CD14-positive monocyte (primary cell): ENCODE data around the gene NUP85. TPM values are rescaled to one million over a fixed set of nuclear protein-coding genes. Genes with fewer than 3 reads are reported as not detected.
A peak's percentile ranks its signal among the peaks of the same experiment; 100 is the strongest.

Experiments used
- DNase-seq, 3 donors: peaks; one replicate each; pipeline ENCODE4 v3.0.0-alpha.2; 2011 to 2022
- H2AFZ ChIP-seq: 2 replicates; pipeline ENCODE4 v1.6.0; 2012; ENCODE audit warnings: mild to moderate bottlenecking, low read depth, low read length, inconsistent platforms; ENCODE audit not compliant: insufficient read depth, poor library complexity, severe bottlenecking
- H3K27ac ChIP-seq, 2 donors: 1 replicate in 1 of 2; 2 replicates in 1 of 2; pipeline ENCODE4 v1.5.1; 2012 to 2013; ENCODE audit warnings: low read length in 2 of 2, control low read depth in 1 of 2, inconsistent platforms in 1 of 2, low read depth in 1 of 2, mild to moderate bottlenecking in 1 of 2
- H3K27me3 ChIP-seq, 2 donors: one replicate each; pipeline versions ENCODE4 v1.6.0 to v1.6.1; 2011 to 2013; ENCODE audit warnings: low read length in 2 of 2; ENCODE audit not compliant: control insufficient read depth in 2 of 2, insufficient read depth in 2 of 2
- H3K36me3 ChIP-seq, 2 donors: replicated peaks in 1 of 2; 1 replicate in 1 of 2; 2 replicates in 1 of 2; pipeline versions ENCODE4 v1.5.1 to v1.6.1; 2012 to 2013; ENCODE audit warnings: low read length in 2 of 2, control low read depth in 1 of 2, inconsistent platforms in 1 of 2, mild to moderate bottlenecking in 1 of 2; ENCODE audit not compliant: insufficient read depth in 2 of 2, control insufficient read depth in 1 of 2
- H3K4me1 ChIP-seq, 2 donors: 1 replicate in 1 of 2; 2 replicates in 1 of 2; pipeline versions ENCODE4 v1.5.1 to v1.6.1; 2012 to 2013; ENCODE audit warnings: low read length in 2 of 2, control low read depth in 1 of 2, inconsistent platforms in 1 of 2, mild to moderate bottlenecking in 1 of 2, moderate library complexity in 1 of 2; ENCODE audit not compliant: insufficient read depth in 2 of 2, control insufficient read depth in 1 of 2
- H3K4me2 ChIP-seq: replicated peaks from 2 replicates; pipeline ENCODE3; 2012; ENCODE audit warnings: low read length, moderate library complexity, mild to moderate bottlenecking; ENCODE audit not compliant: poor library complexity, severe bottlenecking; ENCODE audit errors: extremely low read depth
- H3K4me3 ChIP-seq, 3 experiments: fragments of 200-600 bp in 1 of 3; sonication (generic) in 1 of 3; replicated peaks in 1 of 3; 1 replicate in 2 of 3; 2 replicates in 1 of 3; pipeline ENCODE4 v1.5.1; 2011 to 2013; ENCODE audit warnings: low read length in 3 of 3, mild to moderate bottlenecking in 3 of 3, control low read depth in 2 of 3, low read depth in 2 of 3, inconsistent platforms in 1 of 3, moderate library complexity in 1 of 3
- H3K79me2 ChIP-seq: 2 replicates; pipeline ENCODE4 v1.6.0; 2012; ENCODE audit warnings: mild to moderate bottlenecking, control low read depth, inconsistent platforms, low read length, moderate library complexity; ENCODE audit not compliant: insufficient read depth
- H3K9ac ChIP-seq: 2 replicates; pipeline ENCODE4 v1.6.0; 2017; ENCODE audit warnings: low read length, mild to moderate bottlenecking; ENCODE audit not compliant: insufficient read depth, poor library complexity, severe bottlenecking
- H3K9me3 ChIP-seq, 2 donors: replicated peaks in 1 of 2; 1 replicate in 1 of 2; 2 replicates in 1 of 2; pipeline versions ENCODE4 v1.5.1 to v1.6.1; 2012 to 2013; ENCODE audit warnings: low read length in 2 of 2, control low read depth in 1 of 2; ENCODE audit not compliant: control insufficient read depth in 1 of 2, insufficient read depth in 1 of 2
- H4K20me1 ChIP-seq: 2 replicates; pipeline ENCODE4 v1.6.0; 2012; ENCODE audit warnings: mild to moderate bottlenecking, low read length, control low read depth, moderate library complexity; ENCODE audit not compliant: insufficient read depth
- H3K27ac Mint-ChIP-seq, 7 donors: one replicate each; pipeline ENCODE4 v1.8.0; 2020; ENCODE audit warnings: mild to moderate bottlenecking in 7 of 7, mixed read lengths in 7 of 7, moderate library complexity in 6 of 7, inconsistent platforms in 2 of 7
- H3K27me3 Mint-ChIP-seq, 3 donors: one replicate each; pipeline ENCODE4 v1.8.0; 2021 to 2022; ENCODE audit warnings: low read depth in 3 of 3, mild to moderate bottlenecking in 3 of 3, mixed read lengths in 3 of 3, moderate library complexity in 3 of 3, inconsistent platforms in 1 of 3
- H3K36me3 Mint-ChIP-seq, 2 donors: one replicate each; pipeline ENCODE4 v1.8.0; 2020; ENCODE audit warnings: mixed read lengths in 2 of 2, inconsistent platforms in 1 of 2, mild to moderate bottlenecking in 1 of 2
- H3K4me1 Mint-ChIP-seq: one replicate; pipeline ENCODE4 v1.8.0; 2020; ENCODE audit warnings: mild to moderate bottlenecking, mixed read lengths
- H3K4me3 Mint-ChIP-seq, 2 donors: one replicate each; pipeline ENCODE4 v1.8.0; 2020; ENCODE audit warnings: mild to moderate bottlenecking in 2 of 2, mixed read lengths in 2 of 2, moderate library complexity in 1 of 2
- H3K9me3 Mint-ChIP-seq, 7 donors: one replicate each; pipeline ENCODE4 v1.8.0; 2020 to 2022; ENCODE audit warnings: mixed read lengths in 7 of 7, mild to moderate bottlenecking in 6 of 7, moderate library complexity in 6 of 7, inconsistent platforms in 2 of 7
- WGBS: methylation state at CpG from one replicate; pipeline ENCODE4 v1.1.5; 2013; ENCODE audit warnings: missing lambda C conversion rate; ENCODE audit not compliant: insufficient coverage; 5-methylcytosine and 5-hydroxymethylcytosine counted together
- intact Hi-C, 2 donors: fragments of 100-400 bp; cut with micrococcal nuclease; formaldehyde crosslinking; loops; one replicate each; pipeline versions ENCODE4 v1.15.0 to v1.15.1; 2023
- polyA plus RNA-seq, 3 donors: library from polyadenylated mRNA; depleted of rRNA in 1 of 3; unstranded in 2 of 3; stranded (reverse) in 1 of 3; fragments of 300-500 nt in 2 of 3; fragments of >200 nt in 1 of 3; fragmentation: Illumina TruSeq in 2 of 3; gene quantifications; 1 replicate in 2 of 3; 2 replicates in 1 of 3; pipeline ENCODE4 v1.2.3, GENCODE V29; 2012 to 2021
- TF ChIP-seq, protein P1 (sequence below): fragments of 200-600 bp; IDR thresholded peaks from one replicate; pipeline ENCODE4 v1.8.0; 2022; ENCODE audit warnings: antibody characterized with exemption, mild to moderate bottlenecking

The NUP85 gene
- polyA plus RNA-seq, 3 donors = 36.3 to 94.2 (median 38.7) TPM

DNA sequence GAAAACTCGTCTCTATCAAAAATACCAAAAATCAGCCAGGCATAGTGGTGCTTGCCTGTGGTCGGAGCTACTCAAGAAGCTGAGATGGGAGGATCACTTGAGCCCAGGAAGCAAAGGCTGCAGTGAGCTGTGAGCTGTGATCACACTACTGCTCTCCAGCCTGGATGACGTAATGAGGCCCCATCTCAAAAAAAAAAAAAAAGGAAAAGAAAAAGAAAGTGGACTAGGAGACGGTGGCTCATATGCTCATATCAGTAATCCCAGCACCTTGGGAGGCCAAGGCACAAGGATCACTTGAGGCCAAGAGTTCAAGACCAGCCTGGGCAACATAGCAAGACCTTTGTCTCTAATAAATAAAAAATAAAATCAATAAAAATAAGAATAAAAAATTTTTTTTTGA lies 13.9 kb upstream of the NUP85 start:
- Histone ChIP-seq H3K9ac (no peak overlapping the region), H3K4me1 (no peaks in the 10 kb centered on the region), H3K9me3 (no peaks in the 10 kb centered on the region), H3K27me3 (no peaks in the 10 kb centered on the region), H3K4me3 (no peak overlapping the region), H2AFZ (no peak overlapping the region), H3K36me3 (no peaks in the 10 kb centered on the region), H3K4me2 (no peak overlapping the region), H4K20me1 (no peaks in the 10 kb centered on the region), H3K79me2 (no peaks in the 10 kb centered on the region), H3K27ac (no peak overlapping the region)
- Mint-ChIP-seq H3K9me3 (no peaks in the 10 kb centered on the region), H3K27me3 (peaks cover 2 to 3% (median 2%) of the 10 kb centered on the region in 3 donors), H3K4me3 (no peak overlapping the region), H3K36me3 (no peaks in the 10 kb centered on the region), H3K4me1 (peaks cover 9% of the 10 kb centered on the region), H3K27ac (no peak overlapping the region)
- intact Hi-C loops = loop anchor here in 1 of 2 donors (5.0 kb wide), 1 partner anchor 229 kb away; no protein-coding TSS in a partner anchor
- peak in 2 of 3 donors; percentile 15 to 20 for DNase-seq
- TF ChIP-seq, protein P1, sequence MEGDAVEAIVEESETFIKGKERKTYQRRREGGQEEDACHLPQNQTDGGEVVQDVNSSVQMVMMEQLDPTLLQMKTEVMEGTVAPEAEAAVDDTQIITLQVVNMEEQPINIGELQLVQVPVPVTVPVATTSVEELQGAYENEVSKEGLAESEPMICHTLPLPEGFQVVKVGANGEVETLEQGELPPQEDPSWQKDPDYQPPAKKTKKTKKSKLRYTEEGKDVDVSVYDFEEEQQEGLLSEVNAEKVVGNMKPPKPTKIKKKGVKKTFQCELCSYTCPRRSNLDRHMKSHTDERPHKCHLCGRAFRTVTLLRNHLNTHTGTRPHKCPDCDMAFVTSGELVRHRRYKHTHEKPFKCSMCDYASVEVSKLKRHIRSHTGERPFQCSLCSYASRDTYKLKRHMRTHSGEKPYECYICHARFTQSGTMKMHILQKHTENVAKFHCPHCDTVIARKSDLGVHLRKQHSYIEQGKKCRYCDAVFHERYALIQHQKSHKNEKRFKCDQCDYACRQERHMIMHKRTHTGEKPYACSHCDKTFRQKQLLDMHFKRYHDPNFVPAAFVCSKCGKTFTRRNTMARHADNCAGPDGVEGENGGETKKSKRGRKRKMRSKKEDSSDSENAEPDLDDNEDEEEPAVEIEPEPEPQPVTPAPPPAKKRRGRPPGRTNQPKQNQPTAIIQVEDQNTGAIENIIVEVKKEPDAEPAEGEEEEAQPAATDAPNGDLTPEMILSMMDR = no peak
- WGBS = no CpG with 5 or more reads among the region's 4 CpGs

DNA sequence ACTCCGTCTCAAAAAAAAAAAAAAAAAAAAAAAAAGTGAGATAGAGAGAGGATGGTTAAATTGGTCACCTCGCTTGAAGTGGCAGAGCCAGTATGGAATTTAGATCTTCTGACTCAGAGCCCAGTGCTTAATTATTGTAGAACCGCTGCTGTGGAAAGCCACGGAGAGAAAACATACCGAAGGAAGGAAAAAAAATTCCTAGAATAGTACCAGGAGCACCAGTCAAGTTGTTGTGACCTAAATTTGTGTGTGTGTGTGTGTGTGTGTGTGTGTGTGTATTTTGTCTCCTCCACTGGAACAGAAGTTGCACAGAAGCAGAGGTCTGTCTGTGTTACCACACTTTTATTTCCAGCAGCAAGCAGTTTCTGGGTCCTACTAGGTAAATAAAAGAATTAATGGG lies 10.6 kb upstream of the NUP85 start:
- no peak overlapping the region for H3K27ac Mint-ChIP-seq
- Histone ChIP-seq H3K9ac (no peak overlapping the region), H4K20me1 (no peaks in the 10 kb centered on the region), H3K79me2 (no peaks in the 10 kb centered on the region), H3K4me3 (no peak overlapping the region), H3K4me2 (no peak overlapping the region), H3K36me3 (no peaks in the 10 kb centered on the region), H3K27ac (no peak overlapping the region), H3K4me1 (no peaks in the 10 kb centered on the region), H3K27me3 (no peaks in the 10 kb centered on the region), H2AFZ (no peak overlapping the region), H3K9me3 (no peaks in the 10 kb centered on the region)
- peaks cover 4% of the 10 kb centered on the region for H3K4me1 Mint-ChIP-seq
- H3K27me3 Mint-ChIP-seq = peaks cover 0 to 5% (median 3%) of the 10 kb centered on the region in 3 donors
- no peak for DNase-seq
- H3K9me3 Mint-ChIP-seq = no peaks in the 10 kb centered on the region
- H3K36me3 Mint-ChIP-seq = no peaks in the 10 kb centered on the region
- 100% methylated on average over 3 of the region's 5 CpGs for WGBS
- H3K4me3 Mint-ChIP-seq = no peak overlapping the region
- intact Hi-C loops = loop anchor here in 1 of 2 donors (5.0 kb wide), 1 partner anchor 233 kb away; no protein-coding TSS in a partner anchor
- TF ChIP-seq, protein P1 = no peak
